HG03039 (cell line): ENCODE data around the gene PTAR1.

Experiments used
- ATAC-seq: cut with Tn5 transposase; IDR thresholded peaks from one replicate; pipeline ENCODE4 v1.9.1; 2021; ENCODE audit warnings: mild to moderate bottlenecking, moderate library complexity; ENCODE audit not compliant: unreplicated experiment

Gene PTAR1

DNA sequence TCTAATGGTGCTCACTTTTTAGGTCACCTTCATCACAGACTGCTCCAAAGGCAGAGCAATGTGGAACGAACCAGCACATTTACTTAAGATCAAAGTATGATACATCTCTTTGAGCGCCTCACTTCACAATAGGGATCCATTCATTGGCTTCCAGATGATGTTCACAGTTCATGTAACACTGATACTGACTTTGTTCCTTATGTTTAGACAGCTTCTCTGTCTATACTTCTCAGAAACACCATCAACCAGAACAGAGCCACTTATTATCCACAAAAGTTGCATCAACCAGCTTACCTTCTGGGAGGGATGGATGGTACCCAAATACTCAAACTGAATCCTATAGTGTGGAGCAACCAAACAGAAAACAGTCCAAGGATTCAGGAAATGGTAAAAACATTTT lies 4.6 kb downstream of the PTAR1 start:
- no peak for ATAC-seq

DNA sequence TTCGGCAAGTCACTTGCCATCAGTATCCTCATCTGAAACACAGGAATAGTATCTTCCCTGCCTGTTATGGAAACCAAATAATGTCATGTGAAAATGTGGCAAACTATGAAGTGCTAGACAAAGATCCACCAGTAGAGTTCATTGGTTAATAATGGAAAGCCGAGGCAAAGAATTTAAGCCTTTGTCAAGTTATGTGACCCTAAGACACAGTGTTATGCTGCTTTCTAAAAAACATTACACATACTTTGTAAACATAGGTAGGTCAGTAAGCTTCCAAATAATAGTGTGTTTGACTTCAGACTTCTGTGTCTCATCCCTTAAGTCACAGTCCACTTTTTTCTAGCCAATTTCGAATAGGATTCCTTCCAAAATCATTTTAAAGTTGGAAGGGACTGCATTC lies 6.0 kb downstream of the PTAR1 start:
- ATAC-seq: no peak

DNA sequence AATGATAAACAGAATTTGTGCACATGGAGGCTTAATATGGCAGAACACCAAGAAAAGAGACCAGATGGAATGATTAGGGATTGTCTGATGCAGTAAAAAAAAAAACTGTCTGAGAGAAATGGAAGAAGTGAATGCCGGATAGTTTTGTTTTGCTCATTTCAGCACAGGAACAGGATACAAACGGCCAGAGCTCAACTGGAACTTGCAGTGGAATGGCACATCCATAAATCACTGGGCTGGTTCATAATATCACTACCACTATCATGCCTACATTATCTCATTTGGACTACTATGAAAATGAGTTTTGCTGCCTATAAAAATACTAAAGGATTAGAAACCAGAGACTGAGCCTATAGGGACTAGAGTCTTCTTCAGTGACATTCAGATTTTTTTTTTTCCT lies 9.7 kb downstream of the PTAR1 start:
- ATAC-seq: no peak

DNA sequence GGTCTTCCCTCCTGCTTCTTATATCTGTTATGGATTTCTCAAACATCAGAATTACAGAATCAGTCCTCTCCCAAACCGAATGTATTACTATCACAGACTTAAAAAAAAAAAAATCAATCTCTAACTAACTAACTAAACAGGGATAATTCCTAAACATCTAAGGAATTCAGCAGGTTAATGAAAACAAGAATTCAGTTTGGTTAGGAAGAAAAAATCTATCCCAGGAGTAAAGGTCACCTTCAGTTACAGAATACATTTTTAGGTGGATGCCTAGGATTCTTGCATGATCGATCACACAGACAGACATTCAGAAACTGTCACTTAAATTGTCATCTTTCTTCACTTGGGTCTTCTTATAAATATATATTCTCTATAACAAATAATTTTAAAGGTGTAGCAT lies 11.5 kb downstream of the PTAR1 start:
- ATAC-seq: no peak

DNA sequence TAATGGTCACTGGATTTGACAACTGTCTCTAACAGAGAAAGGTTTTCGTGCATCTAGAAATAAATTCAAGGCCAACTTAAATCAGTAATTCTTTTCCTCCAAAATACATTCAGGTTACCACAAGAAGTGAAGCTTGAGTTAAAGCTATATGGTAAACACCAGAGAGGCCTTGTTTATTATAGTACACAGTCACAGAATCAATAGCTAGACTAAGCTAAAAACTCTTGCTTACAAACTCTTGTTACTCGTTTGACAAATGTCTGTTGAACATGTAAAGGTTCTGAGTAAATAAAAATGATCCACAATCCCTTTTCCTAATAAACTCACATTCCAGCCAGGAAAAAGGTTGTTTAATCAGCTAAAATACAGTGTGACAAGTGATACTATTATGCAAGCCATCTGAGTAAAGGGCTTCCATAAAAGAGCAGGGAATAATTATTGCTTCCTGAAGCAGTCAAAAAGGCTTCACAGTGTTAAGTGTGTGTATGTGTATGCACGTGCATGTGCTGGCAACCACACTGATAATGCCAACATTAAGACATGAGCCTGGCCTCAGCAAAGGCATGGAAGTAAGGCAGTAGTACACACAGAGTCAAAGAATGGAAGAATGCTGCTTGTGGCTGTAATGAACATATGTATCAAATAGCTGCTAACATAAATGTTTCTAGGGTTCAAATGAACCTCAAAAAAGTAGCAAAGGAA lies 12.8 kb downstream of the PTAR1 start:
- ATAC-seq: no peak

DNA sequence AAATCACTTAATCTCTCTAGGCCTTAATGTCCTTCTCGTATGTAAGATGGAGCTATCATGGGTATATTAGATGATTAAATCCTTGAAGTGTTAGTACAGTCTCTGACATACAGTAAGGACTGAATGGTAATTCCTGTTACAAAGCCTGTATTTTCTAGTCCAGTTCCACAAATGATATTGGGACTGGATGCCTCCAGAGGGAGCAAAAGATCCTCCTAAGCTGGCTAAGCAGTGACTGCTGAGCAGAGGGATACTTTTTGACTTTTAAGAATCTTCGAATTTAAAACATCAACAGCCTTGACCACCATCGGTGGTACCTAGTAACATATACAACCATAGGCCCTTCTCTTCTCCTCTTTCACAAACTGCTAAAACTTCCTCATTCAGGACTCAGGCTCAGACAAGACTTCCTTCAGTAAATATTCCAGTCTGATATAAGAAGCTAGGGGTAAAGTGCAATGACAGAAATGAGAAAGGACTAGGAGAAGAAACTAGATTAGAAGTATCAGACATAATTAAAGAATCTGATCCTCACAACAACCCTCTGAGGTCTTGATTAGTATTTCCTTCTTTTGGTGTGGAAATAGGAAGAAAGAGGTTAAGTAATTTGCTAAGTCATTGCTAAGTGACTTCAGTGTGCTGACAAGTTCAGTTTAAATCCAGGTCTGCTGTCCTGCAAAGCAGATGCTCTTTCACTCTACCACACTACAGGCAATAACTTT lies 13.9 kb downstream of the PTAR1 start:
- no peak for ATAC-seq

DNA sequence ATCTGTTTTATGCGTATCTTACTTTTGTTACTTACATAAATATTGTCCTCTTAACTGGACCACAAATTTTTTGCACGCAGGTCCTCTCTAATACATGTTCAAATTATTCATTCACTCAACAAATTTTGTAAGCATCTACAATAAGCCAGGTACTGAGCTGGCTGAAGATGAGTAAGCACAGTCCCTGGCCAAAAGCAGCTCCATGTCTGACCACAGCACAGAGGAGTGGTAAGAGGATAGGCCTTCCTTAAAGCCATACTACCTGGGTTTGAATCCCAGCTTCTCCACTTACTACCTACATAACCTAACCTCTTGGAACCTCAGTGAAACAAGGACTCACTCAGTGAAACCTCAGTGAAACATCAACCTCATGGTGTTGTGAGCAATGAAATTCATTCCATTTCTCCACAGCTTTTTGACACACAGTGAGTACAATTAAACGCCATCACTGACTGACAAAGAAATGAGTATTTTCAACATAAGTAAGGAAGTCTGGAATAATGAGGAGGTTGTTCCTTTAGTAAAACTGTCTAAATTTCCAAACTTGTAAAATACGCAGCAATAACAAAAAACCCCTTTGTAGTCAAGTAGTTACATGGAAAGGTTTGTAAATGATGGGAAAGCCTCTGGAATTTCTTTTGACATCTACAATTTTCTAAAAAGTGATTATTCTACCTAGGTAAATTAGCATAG lies 15.0 kb downstream of the PTAR1 start:
- no peak for ATAC-seq

DNA sequence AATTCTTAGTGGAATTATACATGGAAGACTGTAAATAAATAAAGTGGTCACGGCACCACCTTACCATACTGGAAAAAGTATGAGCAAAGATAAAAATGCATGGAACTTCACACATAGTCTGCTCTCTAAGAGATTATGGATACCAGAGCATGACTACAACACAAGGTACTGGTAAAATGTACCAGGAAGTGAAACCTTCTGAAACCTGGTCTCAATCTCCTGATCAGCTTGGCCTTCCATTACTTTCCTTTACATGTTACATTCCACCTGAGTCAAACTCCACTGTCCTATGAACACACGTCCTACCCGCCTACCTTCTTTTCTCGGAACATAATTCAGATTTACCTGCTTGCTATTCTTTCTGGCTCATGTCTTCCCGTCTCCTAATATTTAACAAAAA lies 15.9 kb downstream of the PTAR1 start:
- ATAC-seq: no peak

DNA sequence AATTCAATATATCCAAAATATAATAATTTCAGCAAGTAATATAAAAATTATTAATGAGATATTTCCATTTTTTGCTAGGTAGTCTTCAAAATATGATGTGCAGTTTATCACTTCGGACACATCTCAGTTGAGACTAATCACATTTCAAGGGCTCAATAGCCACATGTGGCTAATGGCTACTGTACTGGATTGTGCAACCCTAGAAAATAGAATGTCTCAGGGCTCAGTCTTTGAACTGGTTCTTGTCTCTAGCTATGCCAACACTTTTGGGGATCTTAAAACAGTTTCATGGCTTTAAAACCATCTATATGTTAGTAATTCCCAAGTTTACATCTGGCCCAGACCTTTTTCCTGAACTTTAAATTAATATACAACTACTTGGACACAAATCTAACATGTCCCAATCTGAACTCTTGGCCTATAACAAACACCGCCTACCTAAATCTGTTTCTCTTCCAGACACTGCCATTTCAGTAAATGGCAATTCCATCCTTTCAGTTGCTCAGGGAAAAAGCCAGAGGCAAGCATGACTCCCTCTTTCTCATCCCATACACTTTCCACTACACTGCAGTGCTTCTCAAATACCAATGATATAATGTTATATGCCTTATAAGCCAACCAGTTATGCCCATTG lies 18.8 kb downstream of the PTAR1 start:
- no peak for ATAC-seq

DNA sequence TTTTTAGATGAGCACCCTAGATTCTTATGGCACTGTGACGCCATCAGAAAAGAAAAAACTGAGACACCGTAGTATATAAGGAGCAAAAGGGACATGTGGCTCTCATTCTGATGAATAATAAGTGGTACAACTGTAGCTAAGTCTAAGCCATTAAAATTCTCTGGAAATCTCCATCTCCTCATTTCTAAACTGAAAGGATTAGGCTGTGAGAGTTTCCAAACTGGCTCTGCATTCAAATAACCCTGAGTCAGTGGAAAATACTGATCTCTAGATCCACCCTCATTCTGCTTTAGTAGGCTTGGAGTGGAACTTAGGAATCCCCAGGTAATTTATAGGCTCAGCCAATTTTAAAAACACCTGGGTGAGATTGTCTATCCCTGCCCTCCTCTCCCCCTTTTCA lies 28.5 kb downstream of the PTAR1 start:
- no peak for ATAC-seq

DNA sequence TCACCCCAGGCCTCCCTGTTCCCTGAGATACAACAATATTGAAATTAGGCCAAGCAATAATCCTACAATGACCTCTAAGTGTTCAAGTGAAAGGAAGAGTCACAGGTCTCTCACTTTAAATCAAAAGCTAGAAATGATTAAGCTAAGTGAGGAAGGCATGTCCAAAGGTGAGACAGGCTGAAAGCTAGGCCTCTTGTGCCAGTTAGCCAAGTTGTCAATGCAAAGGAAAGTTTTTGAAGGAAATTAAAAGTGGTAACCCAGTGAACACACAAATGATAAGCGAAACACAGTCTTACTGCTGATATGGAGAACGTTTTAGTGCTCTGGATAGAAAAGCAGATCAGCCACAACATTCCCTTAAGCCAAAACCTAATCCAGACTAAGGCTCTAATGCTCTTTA lies 39.8 kb downstream of the PTAR1 start:
- no peak for ATAC-seq

DNA sequence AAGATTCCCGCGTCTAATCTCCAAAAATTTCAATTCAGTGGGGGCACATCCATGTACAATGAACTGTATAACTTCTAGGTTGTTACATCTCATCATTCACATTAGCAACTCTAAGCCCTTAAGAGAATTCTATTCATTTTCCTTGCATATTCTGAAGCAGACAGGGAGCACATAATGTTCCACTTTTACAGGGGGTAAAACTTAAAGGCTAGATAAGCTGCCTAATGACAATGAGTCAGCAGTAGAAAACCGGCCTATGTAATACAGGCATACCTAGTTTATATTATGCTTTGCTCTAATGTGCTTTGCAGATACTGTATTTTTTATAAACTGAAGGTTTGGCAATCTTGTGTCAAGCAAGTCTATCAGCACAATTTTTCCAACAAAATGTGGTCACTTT lies 40.4 kb downstream of the PTAR1 start:
- ATAC-seq: no peak

DNA sequence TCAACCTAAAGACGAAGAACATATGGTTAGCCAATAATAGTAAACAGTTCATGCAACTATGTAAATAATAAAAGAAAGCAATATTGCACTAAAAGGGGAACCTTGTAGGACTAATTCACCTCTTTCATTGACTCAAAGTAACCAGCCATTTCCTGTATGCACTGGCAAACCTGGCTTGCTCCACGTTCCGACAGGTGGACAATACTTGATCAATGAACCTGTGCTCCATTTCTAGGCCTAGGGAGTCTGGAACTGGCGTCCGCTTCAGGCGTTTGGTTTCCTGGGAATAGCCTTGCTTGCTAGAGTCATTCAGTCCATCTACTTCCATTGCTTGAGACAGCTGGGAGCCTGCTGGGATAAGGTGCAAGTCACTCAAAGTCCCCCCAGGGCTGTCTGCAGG lies 41.6 kb downstream of the PTAR1 start:
- ATAC-seq: no peak

DNA sequence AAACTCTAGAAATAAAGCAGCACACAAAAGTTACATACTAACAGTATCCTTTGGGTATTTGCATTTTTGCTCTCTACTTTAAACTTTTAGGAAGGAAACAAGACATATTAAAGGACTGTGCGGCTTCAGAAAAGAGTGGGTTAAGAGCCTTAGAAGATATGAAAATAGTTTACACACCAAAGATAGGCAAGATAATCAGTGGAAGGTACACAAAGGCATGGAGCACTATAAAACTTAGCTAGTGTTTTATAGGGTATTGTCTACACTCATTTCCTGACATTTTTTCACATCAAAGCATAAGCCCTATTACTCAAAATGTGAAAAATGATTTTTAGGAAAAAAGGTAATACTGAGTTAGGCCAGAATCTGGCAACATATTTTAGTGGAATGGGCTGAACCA lies 44.0 kb downstream of the PTAR1 start:
- ATAC-seq: no peak

DNA sequence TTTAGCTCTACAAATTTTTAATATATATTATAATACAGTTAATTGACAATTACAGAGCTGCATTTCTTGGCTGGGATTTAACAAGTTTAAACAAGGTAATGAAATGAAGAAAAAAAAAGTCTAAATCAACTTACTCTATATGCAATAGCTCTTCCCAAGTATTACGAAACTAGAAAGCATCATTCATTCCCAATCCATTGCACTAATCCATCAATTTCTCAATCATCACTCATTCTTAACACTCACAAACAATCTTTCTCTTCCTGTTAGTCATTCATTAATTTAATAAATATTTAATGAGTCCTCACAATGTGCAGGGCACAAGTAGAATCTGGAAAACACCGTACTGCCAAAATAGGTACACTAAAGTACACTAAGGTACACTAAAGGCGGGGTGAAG lies 44.7 kb downstream of the PTAR1 start:
- ATAC-seq: no peak

DNA sequence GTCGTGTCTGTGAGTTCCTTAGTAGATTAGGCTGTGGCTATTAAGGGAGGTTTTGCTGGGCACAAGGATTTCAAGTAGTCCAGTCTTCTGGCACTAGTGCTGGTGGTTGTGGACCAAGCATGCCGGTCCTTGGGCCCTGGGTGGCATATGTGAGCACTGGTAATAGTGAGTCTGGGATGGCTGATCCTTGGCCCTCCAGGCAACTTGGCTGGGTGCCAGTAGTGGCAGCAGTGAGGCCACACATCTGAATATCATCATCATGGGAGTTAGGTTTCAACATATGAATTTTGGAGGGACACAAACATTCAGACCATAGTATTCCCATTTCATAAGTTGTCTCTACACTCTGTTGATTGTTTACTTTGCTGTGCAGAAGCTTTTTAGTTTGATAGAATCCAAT lies 62.3 kb downstream of the PTAR1 start:
- no peak for ATAC-seq

DNA sequence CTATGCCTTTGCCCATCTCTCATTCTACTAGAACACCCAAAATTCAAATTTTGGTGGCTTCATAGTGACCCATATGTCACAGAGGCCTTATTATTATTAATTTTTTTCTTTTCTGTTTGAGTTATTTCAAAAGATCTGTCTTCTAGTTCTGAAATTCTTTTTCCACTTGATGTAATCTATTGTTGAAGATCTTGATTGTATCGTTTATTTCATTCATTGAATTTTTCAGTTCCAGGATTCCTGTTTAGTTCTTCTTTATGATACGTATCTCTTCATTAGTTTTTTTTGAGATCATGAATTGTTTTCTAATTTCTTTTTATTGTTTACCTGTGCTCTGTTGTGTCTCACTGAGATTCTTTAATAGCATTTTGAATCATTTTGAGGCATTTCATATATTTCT lies 63.0 kb downstream of the PTAR1 start:
- ATAC-seq: no peak

DNA sequence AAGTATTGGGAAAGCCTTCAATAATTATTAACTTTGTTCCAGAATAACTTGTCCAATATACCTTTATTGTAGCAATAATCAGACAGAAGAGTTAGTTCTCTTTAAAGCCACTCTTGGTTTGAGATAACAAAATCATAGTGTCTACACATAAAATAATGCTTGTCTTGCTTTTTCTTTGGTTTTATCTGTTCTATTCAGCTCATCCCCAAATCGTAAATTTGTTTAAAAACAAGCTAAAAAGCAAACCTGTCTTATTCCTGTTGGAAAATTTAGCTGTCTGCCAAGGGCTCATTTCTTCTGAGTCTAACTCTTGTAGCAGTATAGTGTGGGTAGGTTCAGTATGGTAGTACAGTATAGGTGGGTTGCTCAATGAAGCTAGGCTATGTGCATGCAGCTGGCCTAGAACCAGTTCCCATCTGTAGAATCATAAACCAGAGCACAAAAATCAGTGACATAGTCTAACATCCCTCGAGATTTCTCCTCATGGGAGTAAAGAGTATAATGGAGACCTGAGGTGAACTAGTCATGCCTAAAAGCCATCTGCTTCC lies 69.7 kb downstream of the PTAR1 start:
- no peak for ATAC-seq

DNA sequence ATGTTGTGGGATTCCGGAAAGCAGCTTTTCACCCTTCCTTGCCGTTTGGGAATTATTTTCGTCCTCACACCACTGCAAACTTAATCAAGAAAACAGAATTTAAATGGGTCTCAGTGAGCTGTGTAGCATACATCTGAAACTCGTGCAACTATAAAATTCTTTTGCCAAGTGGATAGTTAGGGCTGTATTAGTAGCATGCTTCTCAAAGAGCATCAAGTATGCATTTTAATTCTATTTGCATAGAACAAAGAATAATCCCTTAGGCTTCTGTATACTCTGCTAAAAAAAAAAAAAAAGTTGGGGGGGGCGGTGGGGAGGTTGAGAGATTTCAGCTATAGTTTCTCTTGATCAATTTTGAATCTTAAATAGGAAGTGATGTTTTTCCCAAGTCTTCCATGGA lies 75.9 kb downstream of the PTAR1 start:
- ATAC-seq: no peak

DNA sequence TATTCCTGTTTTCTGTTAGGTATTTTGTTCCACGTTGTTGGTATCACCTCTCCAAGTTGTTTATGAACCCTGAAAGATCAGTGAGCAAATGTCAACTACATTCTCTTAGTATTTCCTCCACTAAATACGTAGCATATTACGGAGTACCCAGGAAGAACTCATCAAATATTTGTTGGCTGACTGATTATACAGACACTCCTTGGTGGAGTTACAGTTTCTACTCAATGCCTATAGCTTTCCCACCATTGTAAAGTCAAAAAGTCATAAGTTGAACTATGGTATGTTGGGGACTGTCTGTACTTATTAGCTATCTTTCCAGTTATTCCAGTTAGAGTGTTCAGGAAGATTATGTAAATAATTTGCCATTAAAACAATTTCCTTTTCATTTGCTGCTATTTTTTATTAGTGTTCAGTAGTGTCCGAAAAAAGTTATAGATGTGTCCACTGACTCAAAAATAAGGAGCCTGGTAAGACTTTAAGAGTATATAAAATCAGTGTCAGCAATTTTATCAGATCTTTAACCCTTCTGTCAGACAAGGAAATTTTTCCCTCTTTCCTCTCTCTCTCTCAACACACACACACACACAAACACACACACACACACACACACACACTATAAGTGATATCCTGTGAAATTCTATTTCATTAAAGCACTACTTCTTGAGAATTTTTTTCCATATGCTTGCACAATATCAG lies 80.8 kb downstream of the PTAR1 start:
- ATAC-seq: no peak

DNA sequence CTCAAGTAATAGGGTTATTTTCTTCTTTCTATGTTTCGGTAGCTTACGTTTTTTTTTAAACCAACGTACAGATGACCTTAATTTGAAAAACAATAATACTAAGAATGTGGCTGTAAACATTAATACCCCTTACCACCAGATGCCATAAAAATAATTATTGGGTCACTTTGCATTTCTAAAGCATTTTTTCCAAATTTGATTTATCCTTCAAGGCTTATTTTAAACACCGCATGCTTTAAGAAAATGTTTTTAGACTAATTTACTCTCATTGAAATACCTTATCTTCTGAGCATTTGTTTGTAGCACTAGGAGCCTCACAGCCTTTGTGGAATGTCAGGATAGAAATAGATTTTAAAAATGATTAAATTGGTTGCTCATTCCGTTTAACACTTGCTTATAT lies 81.9 kb downstream of the PTAR1 start:
- ATAC-seq: no peak
